PC-9 (cell line): Measurements from ENCODE around the gene CRACDL.

ENCODE experiments used
- EZH2 ChIP-seq: fragments of 200-600 bp; sonication (generic); IDR thresholded peaks from 2 replicates; pipeline ENCODE4 v1.8.0; 2017; ENCODE audit warnings: antibody characterized with exemption, low read depth
- TF ChIP-seq, protein P1 (sequence below): fragments of 200-600 bp; sonication (generic); conservative IDR thresholded peaks from 2 replicates; pipeline ENCODE4 v1.6.1; 2017; ENCODE audit warnings: mixed run types, antibody characterized with exemption, mild to moderate bottlenecking, moderate library complexity

DNA sequence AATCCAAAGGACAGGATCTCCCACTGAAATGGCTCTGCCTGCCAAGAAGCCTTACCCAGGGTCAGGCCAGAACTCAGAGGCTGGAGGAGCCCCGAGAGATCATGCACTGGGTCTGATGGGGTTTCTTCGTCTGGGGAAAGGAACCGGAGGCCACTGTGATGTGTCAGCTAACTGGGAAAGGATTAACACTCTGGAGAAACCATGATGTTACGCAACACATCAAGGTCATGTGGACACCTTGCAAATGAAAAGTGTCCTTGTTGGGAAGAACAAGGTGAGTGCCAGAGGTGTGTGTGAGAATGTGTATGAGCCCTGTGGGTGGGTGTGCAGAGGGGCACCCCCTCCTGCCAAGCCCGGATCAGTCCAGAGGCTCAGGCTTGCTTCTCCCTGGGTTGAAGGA is 86.9 kb downstream of the CRACDL start:
- TF ChIP-seq, protein P1, sequence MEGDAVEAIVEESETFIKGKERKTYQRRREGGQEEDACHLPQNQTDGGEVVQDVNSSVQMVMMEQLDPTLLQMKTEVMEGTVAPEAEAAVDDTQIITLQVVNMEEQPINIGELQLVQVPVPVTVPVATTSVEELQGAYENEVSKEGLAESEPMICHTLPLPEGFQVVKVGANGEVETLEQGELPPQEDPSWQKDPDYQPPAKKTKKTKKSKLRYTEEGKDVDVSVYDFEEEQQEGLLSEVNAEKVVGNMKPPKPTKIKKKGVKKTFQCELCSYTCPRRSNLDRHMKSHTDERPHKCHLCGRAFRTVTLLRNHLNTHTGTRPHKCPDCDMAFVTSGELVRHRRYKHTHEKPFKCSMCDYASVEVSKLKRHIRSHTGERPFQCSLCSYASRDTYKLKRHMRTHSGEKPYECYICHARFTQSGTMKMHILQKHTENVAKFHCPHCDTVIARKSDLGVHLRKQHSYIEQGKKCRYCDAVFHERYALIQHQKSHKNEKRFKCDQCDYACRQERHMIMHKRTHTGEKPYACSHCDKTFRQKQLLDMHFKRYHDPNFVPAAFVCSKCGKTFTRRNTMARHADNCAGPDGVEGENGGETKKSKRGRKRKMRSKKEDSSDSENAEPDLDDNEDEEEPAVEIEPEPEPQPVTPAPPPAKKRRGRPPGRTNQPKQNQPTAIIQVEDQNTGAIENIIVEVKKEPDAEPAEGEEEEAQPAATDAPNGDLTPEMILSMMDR = no peak
- no peak for TF ChIP-seq EZH2
